SKM-1 (cell line): Measurements from ENCODE around the gene MBOAT7.
"Not testable (repeated sequence)": the region's sequence is repeated elsewhere in the genome, so short reads cannot be mapped to it uniquely, and the experiment has no call there.

Experiments used
- DNase-seq: peaks from one replicate; lab custom pipeline; 2025; ENCODE audit not compliant: unreplicated experiment; lab: John Stamatoyannopoulos, UW

MBOAT7 gene

DNA sequence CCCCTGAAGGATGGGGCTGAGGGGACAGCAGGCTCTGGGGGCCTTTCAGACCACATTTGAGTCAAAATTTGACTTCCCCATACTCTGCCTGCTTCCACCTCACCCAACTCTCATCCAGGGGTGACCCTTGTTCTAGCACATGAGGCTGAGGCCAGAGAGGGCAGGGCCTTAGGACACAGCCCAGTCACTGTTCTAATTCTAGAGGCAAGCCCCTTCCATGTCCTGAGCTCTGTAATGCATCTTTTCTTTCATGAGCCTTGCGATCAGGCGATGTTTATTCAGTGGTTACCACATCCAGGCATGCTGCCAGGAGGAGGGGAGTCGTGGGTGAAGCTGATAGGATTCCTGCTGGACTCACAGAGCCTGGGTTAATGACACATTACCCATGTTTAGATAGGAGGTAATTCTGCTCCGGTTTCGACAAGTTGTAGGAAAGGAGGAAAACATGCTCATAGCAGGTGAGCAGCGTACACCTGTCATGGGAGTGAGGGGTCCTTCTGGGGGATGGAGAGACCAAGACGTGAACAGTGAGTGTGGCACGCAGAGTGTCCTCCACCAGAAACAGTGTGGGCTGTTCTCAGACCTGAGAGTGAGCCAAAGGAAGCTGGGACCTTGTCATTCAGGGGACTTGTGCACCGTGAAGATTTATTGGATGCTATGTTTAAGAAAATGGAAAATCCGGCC is 20.6 kb upstream of the MBOAT7 start:
- no peak for DNase-seq

DNA sequence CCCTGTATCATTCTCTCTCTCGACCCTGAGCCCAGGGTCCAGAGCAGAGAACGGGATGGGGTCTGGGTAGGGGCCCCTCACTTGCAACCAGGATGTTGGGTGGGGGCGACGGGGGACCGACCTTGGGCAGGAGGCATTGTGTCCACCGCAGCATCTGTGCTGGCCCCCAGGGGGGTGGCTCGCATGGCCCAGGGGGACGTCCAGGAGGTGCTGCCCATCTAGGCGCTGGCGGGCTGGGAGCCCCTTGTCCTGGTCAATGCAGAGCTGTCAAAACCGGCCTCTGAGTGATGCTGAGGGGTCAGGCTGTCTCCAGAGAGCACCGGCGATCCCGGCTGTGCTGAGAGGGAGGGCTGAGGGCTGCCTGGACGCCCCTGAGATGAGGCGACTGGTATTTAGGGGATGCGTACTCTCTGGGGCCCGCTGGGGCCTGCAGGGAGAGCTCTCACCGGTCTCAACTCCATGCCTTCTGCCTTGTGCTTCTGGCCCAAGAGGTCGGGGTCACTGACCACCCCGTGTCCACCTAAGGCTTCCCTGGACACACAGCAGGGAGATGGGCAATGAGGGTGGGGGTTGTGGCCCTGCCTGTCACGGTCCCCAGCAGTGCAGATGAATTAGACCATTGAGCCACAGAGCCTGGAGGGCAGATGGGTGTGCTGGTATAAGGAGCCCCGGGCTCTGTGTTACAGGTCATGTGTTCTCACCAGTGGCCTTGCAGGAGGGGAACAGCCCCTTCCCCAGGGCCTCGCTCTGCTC is 19.9 kb upstream of the MBOAT7 start:
- DNase-seq, result no peak

DNA sequence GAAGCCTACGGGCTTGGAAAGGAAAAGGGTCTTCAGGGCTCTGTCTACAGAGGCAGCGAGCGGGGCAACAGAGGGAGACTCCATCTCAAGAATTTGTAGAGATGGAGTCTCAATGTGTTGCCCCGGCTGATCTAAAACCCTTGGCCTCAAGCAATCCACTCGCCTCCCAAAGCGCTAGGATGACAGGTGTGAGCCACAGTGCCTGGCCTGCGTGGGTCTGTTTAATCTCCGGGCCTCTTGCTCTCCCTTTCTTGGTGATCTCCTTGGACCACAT is 19.3 kb upstream of the MBOAT7 start:
- DNase-seq, result no peak

DNA sequence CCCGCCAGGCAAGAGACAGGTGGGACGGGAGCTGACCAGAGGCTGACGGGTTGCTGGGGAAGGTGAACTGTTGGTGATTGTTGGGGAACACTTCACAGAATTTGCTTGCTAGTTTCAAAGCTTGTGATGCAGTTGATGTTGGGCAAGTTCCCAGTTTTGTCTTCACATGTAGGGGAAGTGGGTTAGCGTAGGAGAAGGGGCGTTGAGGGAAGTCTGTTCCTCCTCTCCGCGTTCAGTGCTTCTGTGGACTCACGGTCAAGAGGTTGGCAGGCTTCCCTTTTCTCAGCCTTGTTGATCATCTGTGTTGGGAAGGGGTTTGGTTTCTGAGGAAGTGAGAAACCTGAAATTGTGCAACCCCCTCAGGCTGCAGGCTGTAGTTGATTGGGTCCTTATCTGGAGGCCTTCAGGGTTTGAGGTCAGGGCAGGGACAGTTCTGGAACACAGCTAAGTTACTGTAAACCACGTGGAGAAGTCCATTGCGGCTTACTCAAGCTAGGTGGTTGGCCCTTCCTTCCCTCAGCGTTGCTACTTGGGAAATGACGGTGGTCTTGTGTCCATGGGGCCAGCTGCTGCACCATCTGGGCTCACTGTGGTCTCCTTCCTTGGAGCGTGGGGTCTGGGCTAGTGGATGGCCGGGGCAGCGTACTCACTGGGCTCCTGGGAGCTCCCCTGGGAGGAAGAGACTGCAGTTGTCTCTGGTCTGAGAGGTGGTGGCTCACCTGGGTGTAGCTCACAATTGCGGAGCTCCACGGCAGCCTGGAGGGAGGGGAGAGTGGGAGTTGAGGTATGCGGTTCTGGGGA is 18.8 kb upstream of the MBOAT7 start:
- peak; percentile 85 for DNase-seq

DNA sequence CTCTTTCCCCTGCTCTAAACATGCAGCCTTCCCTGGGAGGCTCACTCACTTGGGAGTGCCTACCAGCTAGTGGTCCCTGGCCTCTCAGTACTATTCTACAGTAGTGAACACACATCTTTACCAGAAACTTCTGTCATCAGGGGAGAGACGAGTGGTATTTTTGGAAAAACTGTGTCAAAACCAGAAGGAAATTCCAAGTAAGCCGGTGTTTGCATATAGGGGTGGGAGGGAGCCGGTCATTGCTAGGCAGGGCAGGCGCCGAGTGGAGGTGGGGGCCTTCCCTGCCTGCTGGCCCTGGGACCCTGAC is 18.2 kb upstream of the MBOAT7 start:
- no peak for DNase-seq

DNA sequence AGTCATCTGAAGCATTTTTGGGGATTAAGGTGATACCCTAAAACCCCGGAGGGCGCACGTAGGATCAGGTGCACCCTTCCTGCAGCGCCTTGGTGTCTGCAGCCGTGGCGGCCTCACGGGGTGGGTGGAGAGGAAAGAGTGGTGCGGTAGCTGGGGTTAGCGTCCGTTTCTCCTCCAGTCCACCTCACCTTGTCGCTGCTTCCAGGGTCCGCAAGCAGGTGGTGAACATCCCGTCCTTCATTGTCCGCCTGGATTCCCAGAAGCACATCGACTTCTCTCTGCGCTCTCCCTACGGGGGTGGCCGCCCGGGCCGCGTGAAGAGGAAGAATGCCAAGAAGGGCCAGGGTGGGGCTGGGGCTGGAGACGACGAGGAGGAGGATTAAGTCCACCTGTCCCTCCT is 17.8 kb upstream of the MBOAT7 start:
- not testable (repeated sequence) for DNase-seq

DNA sequence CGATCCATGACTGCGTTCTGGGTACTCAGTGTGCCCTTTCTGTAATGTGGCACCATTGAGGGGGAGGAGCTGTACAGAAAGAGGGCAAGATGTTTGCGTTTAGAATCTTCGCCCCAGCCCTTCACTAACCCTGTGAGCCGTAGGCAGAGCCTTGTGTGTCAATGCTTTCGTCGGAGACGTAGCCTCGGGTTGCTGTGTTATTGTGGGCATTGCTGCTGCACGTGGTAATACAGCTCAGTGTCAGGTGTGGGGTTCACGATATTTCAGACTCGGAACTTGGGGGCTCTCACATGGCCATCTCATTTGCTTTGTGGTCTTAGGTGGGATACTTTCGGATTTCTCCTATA is 17.4 kb upstream of the MBOAT7 start:
- no peak for DNase-seq

DNA sequence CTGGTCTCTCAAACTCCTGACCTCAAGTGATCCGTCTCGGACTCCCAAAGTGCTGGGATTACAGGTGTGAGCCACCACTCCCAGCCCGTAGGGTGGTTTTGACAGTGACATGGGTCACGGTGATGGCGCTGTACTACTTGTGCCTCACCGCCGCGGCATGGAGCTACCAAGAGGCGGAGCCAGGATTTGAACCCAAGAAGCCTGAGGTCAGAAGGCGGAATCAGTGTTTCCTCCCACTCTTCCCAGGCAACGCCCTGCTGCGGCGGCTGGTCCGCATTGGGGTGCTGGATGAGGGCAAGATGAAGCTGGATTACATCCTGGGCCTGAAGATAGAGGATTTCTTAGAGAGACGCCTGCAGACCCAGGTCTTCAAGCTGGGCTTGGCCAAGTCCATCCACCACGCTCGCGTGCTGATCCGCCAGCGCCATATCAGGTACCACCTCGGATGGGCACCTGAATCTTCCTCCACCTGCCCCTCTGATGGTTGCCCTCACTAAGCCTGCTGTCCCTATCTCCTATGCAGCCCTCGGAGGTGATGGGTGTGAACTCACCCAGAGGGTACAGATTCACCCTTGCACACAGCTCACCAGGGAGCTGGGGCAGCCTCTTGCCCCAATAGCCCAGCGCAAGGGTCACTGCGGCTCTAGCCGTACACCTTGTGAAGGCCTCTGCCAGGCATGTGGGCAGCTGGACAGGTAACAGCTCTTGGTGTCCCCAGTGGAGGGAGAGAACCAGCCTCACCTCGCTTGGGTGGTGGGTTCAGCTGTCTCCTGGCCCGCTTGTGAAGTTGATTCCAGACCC is 16.9 kb upstream of the MBOAT7 start:
- no peak for DNase-seq

DNA sequence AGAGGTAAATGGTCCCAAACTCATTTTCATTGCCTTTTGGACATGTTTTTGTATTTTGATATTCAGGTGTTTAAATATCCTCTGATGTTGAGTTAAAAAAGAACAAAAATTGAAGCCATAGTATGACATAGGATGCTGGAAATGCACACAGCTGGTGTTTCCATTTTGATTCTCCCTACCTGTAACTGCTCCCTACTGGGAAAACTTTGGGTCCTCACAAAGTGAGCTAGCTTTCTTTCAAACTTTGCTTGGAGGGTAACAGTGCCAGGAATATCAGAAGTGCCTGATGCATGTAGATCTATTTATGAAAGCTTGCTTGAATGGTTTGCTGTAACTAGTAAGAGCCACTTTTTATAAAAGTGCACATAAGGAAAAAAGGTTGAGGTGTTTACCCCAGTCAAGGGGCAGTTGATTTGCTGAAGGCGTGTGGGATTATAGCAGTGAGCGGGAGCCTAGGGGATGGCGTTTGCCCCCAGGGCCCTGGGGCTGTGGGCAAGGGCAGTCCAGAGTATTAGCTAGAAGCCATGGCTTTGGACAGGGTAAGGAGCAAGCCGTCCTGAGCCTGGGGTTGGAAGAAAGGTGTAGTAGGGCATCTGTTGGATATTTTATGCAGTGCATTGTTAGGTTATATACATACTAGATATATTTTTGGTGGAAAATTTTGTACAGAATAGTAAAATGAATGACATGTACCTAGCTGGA is 15.5 kb upstream of the MBOAT7 start:
- DNase-seq, result no peak

DNA sequence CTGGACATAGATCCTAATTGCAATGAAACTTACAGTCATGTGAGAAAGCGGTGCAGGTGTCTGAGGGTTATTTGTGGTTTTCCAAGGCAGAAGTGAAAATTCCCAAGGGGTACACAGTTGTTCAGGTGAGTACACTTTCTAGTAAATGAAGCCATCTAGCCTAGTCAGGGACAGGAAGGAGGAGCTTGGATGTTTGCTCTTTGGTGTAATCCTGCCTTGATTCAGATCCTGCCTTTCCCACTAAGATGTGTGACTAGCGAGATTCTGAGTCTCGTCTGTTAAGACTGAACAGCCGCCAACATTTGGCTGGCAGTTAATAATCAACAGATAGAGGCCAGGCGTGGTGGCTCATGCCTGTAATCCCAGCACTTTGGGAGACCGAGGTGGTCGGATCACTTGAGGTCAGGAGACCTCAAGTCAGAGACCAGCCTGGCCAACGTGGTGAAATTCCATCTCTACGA is 13.8 kb upstream of the MBOAT7 start:
- no peak for DNase-seq

DNA sequence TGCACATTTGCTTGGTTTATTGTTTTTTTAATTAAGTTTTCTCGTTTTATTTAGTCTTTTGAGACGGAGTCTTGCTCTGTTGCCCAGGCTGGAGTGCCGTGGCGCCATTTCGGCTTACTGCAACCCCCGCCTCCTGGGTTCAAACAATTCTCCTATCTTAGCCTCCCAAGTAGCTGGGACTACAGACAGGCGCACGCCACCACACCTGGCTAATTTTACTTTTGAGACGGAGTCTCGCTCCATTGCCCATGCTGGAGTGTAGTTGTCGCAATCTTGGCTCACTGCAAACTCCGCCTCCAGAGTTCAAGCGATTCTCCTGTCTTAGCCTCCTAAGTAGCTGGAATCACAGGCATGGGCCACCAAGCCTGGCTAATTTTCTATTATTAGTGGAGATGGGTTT is 12.6 kb upstream of the MBOAT7 start:
- no peak for DNase-seq

DNA sequence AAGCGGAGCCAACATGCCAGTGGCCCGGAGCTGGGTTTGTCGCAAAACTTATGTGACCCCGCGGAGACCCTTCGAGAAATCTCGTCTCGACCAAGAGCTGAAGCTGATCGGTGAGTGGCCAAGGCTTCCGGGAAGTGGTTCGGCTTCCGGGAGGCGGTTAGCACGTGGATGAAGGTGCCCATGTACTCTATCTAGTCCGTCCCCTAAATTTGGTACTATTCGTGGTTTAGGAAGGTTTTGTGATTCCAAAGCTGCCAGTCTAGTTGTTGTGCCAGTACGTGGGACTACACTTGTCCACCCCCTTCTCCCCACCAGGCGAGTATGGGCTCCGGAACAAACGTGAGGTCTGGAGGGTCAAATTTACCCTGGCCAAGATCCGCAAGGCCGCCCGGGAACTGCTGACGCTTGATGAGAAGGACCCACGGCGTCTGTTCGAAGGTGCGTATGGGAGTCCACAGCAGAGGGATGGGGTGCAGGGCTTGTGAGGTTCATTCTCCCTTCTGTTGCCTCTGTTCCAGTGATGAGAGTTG is 11.9 kb upstream of the MBOAT7 start:
- DNase-seq, result no peak

DNA sequence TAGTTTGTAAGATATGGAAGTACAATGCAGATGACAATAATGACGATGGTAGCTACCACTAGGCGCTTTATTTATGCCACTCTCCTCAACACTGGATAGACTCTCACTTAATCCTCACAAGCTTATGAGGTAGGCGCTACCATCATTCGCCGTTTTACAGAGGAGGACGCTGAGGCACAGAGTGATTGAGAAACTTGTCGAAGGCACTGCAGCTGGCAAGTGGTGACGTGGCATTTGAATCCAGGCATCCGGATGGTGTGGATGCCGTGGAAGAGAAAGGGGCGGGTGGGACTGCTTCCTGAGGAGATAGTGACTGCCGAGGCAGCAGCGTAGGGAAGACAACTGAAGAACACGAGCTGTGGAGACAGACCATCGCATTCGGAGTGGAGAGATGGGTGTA is 10.0 kb upstream of the MBOAT7 start:
- no peak for DNase-seq

DNA sequence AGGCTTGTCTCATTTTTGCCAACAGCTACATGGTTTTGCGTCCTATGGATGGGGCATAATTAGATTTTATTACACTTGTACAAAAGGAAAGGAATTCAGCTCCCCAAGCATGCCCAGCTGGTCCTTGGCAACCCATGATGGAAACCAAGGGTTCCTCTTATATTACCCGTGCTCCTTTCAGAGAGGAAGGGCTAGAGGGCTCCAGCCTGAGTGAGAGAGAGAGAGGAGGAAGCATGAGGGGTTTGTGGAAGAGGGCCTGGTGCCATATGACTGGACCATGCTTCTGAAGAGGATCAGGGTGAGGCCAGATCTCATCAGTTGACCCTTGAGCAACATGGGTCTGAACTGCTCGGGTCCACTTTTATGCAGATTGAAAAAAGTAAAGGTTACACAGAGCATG is 7.7 kb upstream of the MBOAT7 start:
- DNase-seq, result no peak

DNA sequence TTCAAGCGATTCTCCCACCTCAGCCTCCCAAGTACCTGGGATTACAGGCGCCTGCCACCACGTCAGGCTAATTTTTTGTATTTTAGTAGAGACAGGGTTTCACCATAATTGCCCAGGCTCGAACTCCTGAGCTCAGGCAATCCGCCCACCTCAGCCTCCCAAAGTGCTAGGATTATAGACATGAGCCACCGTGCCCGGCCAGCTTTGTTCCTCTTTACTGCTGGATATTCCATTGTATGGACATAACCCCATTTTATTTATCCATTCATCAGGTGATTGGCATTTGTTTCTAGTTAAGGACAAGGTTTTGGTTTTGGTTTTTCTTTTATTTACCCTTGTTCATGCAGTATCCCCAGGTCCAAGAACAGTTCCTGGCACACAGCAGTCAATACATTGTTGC is 7.2 kb upstream of the MBOAT7 start:
- DNase-seq, result no peak

DNA sequence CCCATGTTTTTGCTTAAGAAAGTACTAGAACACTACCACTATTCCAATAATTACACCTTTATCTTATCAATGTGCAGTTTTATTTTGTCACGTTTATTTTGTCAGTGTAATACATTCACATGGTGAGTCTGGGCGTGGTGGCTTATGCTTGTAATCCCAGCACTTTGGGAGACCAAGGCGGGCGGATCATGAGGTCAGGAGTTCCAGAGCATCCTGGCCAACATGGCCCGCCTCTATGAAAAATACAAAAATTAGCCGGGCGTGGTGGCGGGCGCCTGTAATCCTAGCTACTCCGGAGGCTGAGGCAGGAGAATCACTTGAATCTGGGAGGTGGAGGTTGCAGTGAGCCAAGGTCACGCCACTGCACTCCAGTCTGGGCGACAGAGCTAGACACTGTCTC is 5.1 kb upstream of the MBOAT7 start:
- not testable (repeated sequence) for DNase-seq

DNA sequence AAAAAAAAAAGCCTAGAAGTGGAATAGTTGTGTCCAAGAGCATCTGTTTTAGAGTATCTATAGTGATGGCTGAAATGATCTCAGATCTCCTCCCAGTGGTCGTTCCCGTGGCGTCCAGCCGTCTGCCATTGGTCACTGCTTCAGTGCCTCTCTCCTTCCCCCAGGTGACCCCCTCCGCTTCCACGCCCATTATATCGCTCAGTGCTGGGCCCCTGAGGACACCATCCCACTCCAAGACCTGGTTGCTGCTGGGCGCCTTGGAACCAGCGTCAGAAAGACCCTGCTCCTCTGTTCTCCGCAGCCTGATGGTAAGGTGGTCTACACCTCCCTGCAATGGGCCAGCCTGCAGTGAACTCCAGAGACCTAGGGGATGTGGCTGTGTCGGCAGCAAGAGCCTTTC is 3.6 kb upstream of the MBOAT7 start:
- no peak for DNase-seq

DNA sequence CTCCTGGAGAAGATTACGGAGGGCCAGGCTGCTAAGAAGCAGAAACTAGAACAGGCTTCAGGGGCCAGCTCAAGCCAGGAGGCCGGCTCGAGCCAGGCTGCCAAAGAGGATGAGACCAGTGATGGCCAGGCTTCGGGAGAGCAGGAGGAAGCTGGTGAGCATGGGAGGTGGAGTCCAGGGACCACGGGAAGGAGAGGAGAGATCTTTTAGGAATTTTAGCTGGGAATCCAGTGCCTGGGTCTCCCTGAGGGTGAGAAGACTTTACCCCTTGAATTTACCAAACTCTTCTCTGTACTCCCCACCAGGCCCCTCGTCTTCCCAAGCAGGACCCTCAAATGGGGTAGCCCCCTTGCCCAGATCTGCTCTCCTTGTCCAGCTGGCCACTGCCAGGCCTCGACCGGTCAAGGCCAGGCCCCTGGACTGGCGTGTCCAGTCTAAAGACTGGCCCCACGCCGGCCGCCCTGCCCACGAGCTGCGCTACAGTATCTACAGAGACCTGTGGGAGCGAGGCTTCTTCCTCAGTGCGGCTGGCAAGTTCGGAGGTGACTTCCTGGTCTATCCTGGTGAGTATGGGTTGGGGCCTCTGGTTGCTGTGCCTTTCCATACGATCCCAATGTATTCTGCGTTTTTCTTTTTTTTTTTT is 2.6 kb upstream of the MBOAT7 start:
- no peak for DNase-seq

DNA sequence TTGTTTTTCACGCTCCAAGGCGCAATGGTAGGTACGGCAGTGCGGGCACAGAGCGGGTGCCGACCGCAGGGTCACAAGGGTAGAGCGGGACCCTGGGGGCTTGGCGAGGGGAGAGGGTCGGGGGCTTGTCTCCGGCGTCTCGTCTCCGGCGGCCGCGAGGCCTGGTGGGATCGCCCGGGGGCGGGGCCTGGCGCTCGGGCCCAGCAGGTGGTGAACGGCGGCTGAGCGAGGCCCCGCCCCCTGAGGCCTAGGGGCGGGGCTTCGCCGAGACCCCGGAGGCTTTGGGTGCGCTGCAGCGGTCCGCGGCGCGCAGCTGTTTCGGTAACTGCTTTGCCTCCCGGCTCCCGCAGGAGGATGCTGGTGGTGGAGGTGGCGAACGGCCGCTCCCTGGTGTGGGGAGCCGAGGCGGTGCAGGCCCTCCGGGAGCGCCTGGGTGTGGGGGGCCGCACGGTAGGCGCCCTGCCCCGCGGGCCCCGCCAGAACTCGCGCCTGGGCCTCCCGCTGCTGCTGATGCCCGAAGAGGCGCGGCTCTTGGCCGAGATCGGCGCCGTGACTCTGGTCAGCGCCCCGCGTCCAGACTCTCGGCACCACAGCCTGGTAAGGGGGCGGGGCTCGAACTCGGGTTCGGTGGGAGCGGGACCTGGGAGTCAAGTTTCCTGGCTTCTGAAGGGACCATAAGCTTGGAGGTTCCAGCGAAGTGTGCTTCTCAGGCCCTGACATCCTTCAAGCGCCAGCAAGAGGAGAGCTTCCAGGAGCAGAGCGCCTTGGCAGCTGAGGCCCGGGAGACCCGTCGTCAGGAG is 1.8 kb upstream of the MBOAT7 start, which contains the start of gene TSEN34:
TSS of gene TSEN34 (plus strand) at position 298 of the 800 bp plus-strand sequence. CDS start at position 355, 57 bp downstream.
- peak; percentile 20 for DNase-seq
